H1 (cell line): ENCODE data around the gene CD79A. TPM values are rescaled to one million over a fixed set of nuclear protein-coding genes. Genes with fewer than 3 reads are reported as not detected.

Experiments
- CTCF ChIA-PET: fragments of 300-600 bp; sonication (Branson Sonifier 250); formaldehyde crosslinking; loops from one replicate; lab custom pipeline; 2021; ENCODE audit not compliant: partially characterized antibody; lab: Charles Lee
- POLR2A ChIA-PET: fragments of 300-600 bp; sonication (Branson Sonifier 250); formaldehyde crosslinking; loops from one replicate; lab custom pipeline; 2021; ENCODE audit warnings: inconsistent platforms; ENCODE audit not compliant: partially characterized antibody; lab: Charles Lee
- DNase-seq, 2 experiments: peaks; one replicate each; pipeline versions ENCODE4 v3.0.0 to v3.0.0-alpha.2; 2010 to 2022; ENCODE audit warnings: low spot score in 2 of 2, low read depth in 1 of 2, mixed read lengths in 1 of 2
- FAIRE-seq: peaks from 2 replicates; lab custom pipeline; 2011; peaks lifted over from hg19 to GRCh38; lab: Jason Lieb, UNC
- H2AFZ ChIP-seq: 2 replicates; pipeline ENCODE4 v1.8.1; 2012; ENCODE audit warnings: low read length, inconsistent platforms
- H2AK5ac ChIP-seq: 2 replicates; pipeline ENCODE4 v1.6.1; 2013; ENCODE audit warnings: low read depth, low read length
- H2BK120ac ChIP-seq: replicated peaks from 2 replicates; pipeline ENCODE3; 2013; ENCODE audit warnings: low read depth, low read length, inconsistent platforms
- H2BK12ac ChIP-seq: 2 replicates; pipeline ENCODE4 v1.6.1; 2013; ENCODE audit warnings: low read depth, low read length
- H2BK15ac ChIP-seq: 2 replicates; pipeline ENCODE4 v1.6.1; 2013; ENCODE audit warnings: low read length
- H2BK20ac ChIP-seq: 2 replicates; pipeline ENCODE4 v1.6.1; 2013; ENCODE audit warnings: low read length
- H2BK5ac ChIP-seq: 2 replicates; pipeline ENCODE4 v1.6.1; 2013; ENCODE audit warnings: low read depth, low read length
- H3K14ac ChIP-seq: 2 replicates; pipeline ENCODE4 v1.6.1; 2013; ENCODE audit warnings: inconsistent platforms; ENCODE audit not compliant: insufficient read length
- H3K18ac ChIP-seq: 2 replicates; pipeline ENCODE4 v1.6.1; 2013; ENCODE audit warnings: low read length; ENCODE audit errors: extremely low read depth
- H3K23ac ChIP-seq: 2 replicates; pipeline ENCODE4 v1.6.1; 2013; ENCODE audit warnings: inconsistent platforms; ENCODE audit not compliant: insufficient read length
- H3K23me2 ChIP-seq: 2 replicates; pipeline ENCODE4 v1.6.1; 2013; ENCODE audit warnings: low read depth, low read length
- H3K27ac ChIP-seq: 2 replicates; pipeline ENCODE4 v1.6.1; 2011; ENCODE audit warnings: low read depth, low read length, inconsistent platforms
- H3K27me3 ChIP-seq, 4 experiments: replicated peaks in 1 of 4; 1 replicate in 1 of 4; 2 replicates in 3 of 4; pipeline versions ENCODE4 v1.6.1 to v1.8.1; 2011 to 2013; ENCODE audit warnings: low read length in 3 of 4, mild to moderate bottlenecking in 3 of 4, inconsistent platforms in 2 of 4, mixed read lengths in 2 of 4, moderate library complexity in 1 of 4; ENCODE audit not compliant: control insufficient read depth in 3 of 4, insufficient read depth in 3 of 4; ENCODE audit errors: extremely low read depth in 1 of 4
- H3K36me3 ChIP-seq, 4 experiments: 2 replicates each; pipeline versions ENCODE4 v1.6.1 to v1.8.1; 2011 to 2013; ENCODE audit warnings: mild to moderate bottlenecking in 4 of 4, low read length in 3 of 4, moderate library complexity in 2 of 4, control low read depth in 1 of 4, inconsistent platforms in 1 of 4; ENCODE audit not compliant: insufficient read depth in 4 of 4, control insufficient read depth in 2 of 4
- H3K4ac ChIP-seq: replicated peaks from 2 replicates; pipeline ENCODE3; 2013; ENCODE audit warnings: low read length, low read depth, mixed read lengths, inconsistent platforms; ENCODE audit not compliant: insufficient read length
- H3K4me1 ChIP-seq, 4 experiments: replicated peaks in 1 of 4; 1 replicate in 1 of 4; 2 replicates in 3 of 4; pipeline versions ENCODE4 v1.6.1 to v1.8.1; 2011 to 2013; ENCODE audit warnings: low read length in 3 of 4, inconsistent platforms in 2 of 4, mixed read lengths in 1 of 4; ENCODE audit not compliant: insufficient read depth in 4 of 4, control insufficient read depth in 3 of 4
- H3K4me2 ChIP-seq, 2 experiments: 2 replicates each; pipeline versions ENCODE4 v1.6.1 to v1.8.1; 2011 to 2013; ENCODE audit warnings: low read depth in 2 of 2, low read length in 2 of 2, control low read depth in 1 of 2, inconsistent platforms in 1 of 2, mild to moderate bottlenecking in 1 of 2; ENCODE audit not compliant: insufficient read depth in 1 of 2
- H3K4me3 ChIP-seq, 4 experiments: fragments of 200-600, 300-600 bp in 1 of 4; sonication (generic), shearing (Covaris generic), sonication (Bioruptor Twin) in 1 of 4; 2 replicates each; pipeline versions ENCODE4 v1.5.1 to v1.8.1; 2011 to 2016; ENCODE audit warnings: low read length in 4 of 4, low read depth in 3 of 4, control low read depth in 2 of 4, inconsistent platforms in 2 of 4, mild to moderate bottlenecking in 2 of 4, mixed read lengths in 1 of 4, moderate library complexity in 1 of 4; ENCODE audit not compliant: insufficient read depth in 2 of 4; ENCODE audit errors: extremely low read depth in 1 of 4
- H3K56ac ChIP-seq: replicated peaks from 2 replicates; pipeline ENCODE3; 2013; ENCODE audit warnings: low read depth, mild to moderate bottlenecking, mixed read lengths, low read length, inconsistent platforms; ENCODE audit not compliant: insufficient read length
- H3K79me1 ChIP-seq: 2 replicates; pipeline ENCODE4 v1.6.1; 2013; ENCODE audit warnings: low read depth, low read length, control low read depth
- H3K79me2 ChIP-seq, 2 experiments: 2 replicates each; pipeline versions ENCODE4 v1.6.1 to v1.8.1; 2012 to 2013; ENCODE audit warnings: low read length in 2 of 2, mild to moderate bottlenecking in 2 of 2, inconsistent platforms in 1 of 2; ENCODE audit not compliant: insufficient read depth in 2 of 2, control insufficient read depth in 1 of 2
- H3K9ac ChIP-seq, 4 experiments: replicated peaks in 1 of 4; 1 replicate in 1 of 4; 2 replicates in 3 of 4; pipeline versions ENCODE4 v1.6.1 to v1.8.1; 2011 to 2013; ENCODE audit warnings: low read depth in 3 of 4, low read length in 3 of 4, control low read depth in 2 of 4, mild to moderate bottlenecking in 2 of 4, moderate library complexity in 2 of 4, inconsistent platforms in 1 of 4; ENCODE audit errors: extremely low read depth in 1 of 4
- H3K9me3 ChIP-seq, 2 experiments: 2 replicates each; pipeline versions ENCODE4 v1.6.1 to v1.8.1; 2012 to 2013; ENCODE audit warnings: mild to moderate bottlenecking in 2 of 2, moderate library complexity in 2 of 2, control low read depth in 1 of 2, inconsistent platforms in 1 of 2, low read depth in 1 of 2, low read length in 1 of 2, mixed read lengths in 1 of 2; ENCODE audit not compliant: insufficient read depth in 2 of 2
- H4K20me1 ChIP-seq, 2 experiments: replicated peaks in 1 of 2; 2 replicates each; pipeline versions ENCODE3 to v1.8.1; 2011 to 2013; ENCODE audit warnings: inconsistent platforms in 2 of 2, low read length in 2 of 2, mild to moderate bottlenecking in 1 of 2; ENCODE audit not compliant: insufficient read depth in 2 of 2, control insufficient read depth in 1 of 2
- H4K5ac ChIP-seq: 2 replicates; pipeline ENCODE4 v1.6.1; 2013; ENCODE audit warnings: low read length, low read depth, mixed read lengths, inconsistent platforms; ENCODE audit not compliant: insufficient read length
- H4K8ac ChIP-seq: 2 replicates; pipeline ENCODE4 v1.8.0; 2013; ENCODE audit warnings: mild to moderate bottlenecking, moderate library complexity, low read length, inconsistent platforms; ENCODE audit not compliant: insufficient read depth; ENCODE audit errors: extremely low read depth
- H4K91ac ChIP-seq: replicated peaks from 2 replicates; pipeline ENCODE3; 2013; ENCODE audit warnings: low read length, mixed read lengths, inconsistent platforms; ENCODE audit not compliant: insufficient read length
- EGR1 ChIP-seq: IDR thresholded peaks from 2 replicates; pipeline ENCODE4 v1.6.1; 2011; ENCODE audit warnings: low read depth, low read length, borderline replicate concordance
- EZH2 ChIP-seq: fragments of 200-600 bp; sonication (generic); IDR thresholded peaks from 2 replicates; pipeline ENCODE4 v1.7.1; 2012; ENCODE audit warnings: low read depth, mild to moderate bottlenecking, moderate library complexity, low read length, inconsistent platforms; ENCODE audit not compliant: severe bottlenecking
- PHF8 ChIP-seq: fragments of 200-600 bp; sonication (generic); conservative IDR thresholded peaks from 2 replicates; pipeline ENCODE4 v1.7.1; 2012; ENCODE audit warnings: low read depth, mild to moderate bottlenecking, inconsistent platforms, low read length, moderate library complexity
- RNF2 ChIP-seq: fragments of 200-900, 300-1000 bp; sonication (generic); IDR thresholded peaks from 2 replicates; pipeline ENCODE4 v1.7.1; 2016; ENCODE audit warnings: borderline replicate concordance, low read depth, mild to moderate bottlenecking, antibody characterized with exemption, low read length; ENCODE audit not compliant: poor library complexity, severe bottlenecking; ENCODE audit errors: missing control alignments
- SIN3A ChIP-seq, 2 experiments: IDR thresholded peaks in 1 of 2; conservative IDR thresholded peaks in 1 of 2; 2 replicates each; pipeline ENCODE4 v1.6.1; 2011 to 2012; ENCODE audit warnings: low read length in 2 of 2, improper control_type of control experiment in 1 of 2, low read depth in 1 of 2, mild to moderate bottlenecking in 1 of 2
- SUZ12 ChIP-seq: fragments of 200-600 bp; sonication (generic); IDR thresholded peaks from 2 replicates; pipeline ENCODE4 v1.6.1; 2012; ENCODE audit warnings: mild to moderate bottlenecking, inconsistent platforms, low read length, moderate library complexity, mixed read lengths
- WGBS, 2 experiments: shearing (Covaris generic) in 1 of 2; methylation state at CpG; one replicate each; pipeline versions ENCODE4 v1.1.6 to v1.1.7; 2013 to 2015; ENCODE audit warnings: low lambda C conversion rate in 2 of 2, mixed read lengths in 2 of 2, inconsistent platforms in 1 of 2, low coverage in 1 of 2, missing lambda C conversion rate in 1 of 2; ENCODE audit not compliant: insufficient replicate concordance in 2 of 2, insufficient coverage in 1 of 2, insufficient read length in 1 of 2; ENCODE audit errors: extremely low coverage in 1 of 2, missing lambda C conversion rate in 1 of 2; 5-methylcytosine and 5-hydroxymethylcytosine counted together
- polyA plus RNA-seq, 7 experiments: library from polyadenylated mRNA; depleted of rRNA in 3 of 7; stranded (reverse) in 5 of 7; unstranded in 2 of 7; fragments of >200 nt in 5 of 7; fragments of 200-250 nt in 2 of 7; gene quantifications; 1 replicate in 5 of 7; 2 replicates in 1 of 7; 4 replicates in 1 of 7; pipeline versions ENCODE4 v1.2.1 to v1.2.3, GENCODE V29; 2011 to 2013; ENCODE audit warnings: missing spikeins in 2 of 7, mixed read lengths in 2 of 7
- total RNA-seq: library from RNA; stranded (reverse); fragmentation: NEBNext Ultra II Directional; extraction: Animal tissue kit (Norgen Biotek cat#: 25700); gene quantifications from 2 replicates; pipeline ENCODE4 v1.2.1, GENCODE V29; 2021

The CD79A gene
- total and polyA plus RNA-seq, 2 of the 8 experiments (the other 6 are each of a cell fraction or from before 2014, with no cell fraction given): 0.54 to 0.77 TPM

- no peak overlapping the region for H3K18ac ChIP-seq
- no peak overlapping the region for H3K14ac ChIP-seq
- DNase-seq (no peak), FAIRE-seq (no peak)
- 0 out of 2 replicates have a peak overlapping the region, but pooled peaks have one; percentile 53 for H2AK5ac ChIP-seq
- H3K4me3 ChIP-seq: peak overlapping the region in 1 of 4 experiments; percentile 52; a peak in 3 of 8 replicates
- peaks cover 0 to 23% (median 5%) of the 10 kb centered on the region in 4 experiments; a peak in 5 of 7 replicates for H3K4me1 ChIP-seq
- H2BK20ac ChIP-seq: peak overlapping the region; percentile 9; the same call in 1 of the 2 replicates
- CTCF ChIA-PET: no interaction called here
- H2BK120ac ChIP-seq: no peak overlapping the region
- 0 out of 2 replicates have a peak overlapping the region, but pooled peaks have one; percentile 50 for H2BK12ac ChIP-seq
- no peak overlapping the region for H3K27ac ChIP-seq
- 16% methylated on average over 17 of the region's 21 CpGs; no CpG with 5 or more reads in 1 of the 2 experiments for WGBS, 2 experiments
- H3K56ac ChIP-seq: no peak overlapping the region
- no peak overlapping the region for H3K23ac ChIP-seq
- H3K9me3 ChIP-seq: no peaks in the 10 kb centered on the region
- no peaks in the 10 kb centered on the region for H3K36me3 ChIP-seq
- TF ChIP-seq SUZ12 (peak; percentile 45), EGR1 (0 out of 2 replicates have a peak, but pooled peaks have one; percentile 46), RNF2 (peak; percentile 11), PHF8 (no peak), SIN3A (conservative IDR thresholded peaks at IDR 0.05 in 1 of 2, IDR thresholded peaks at IDR 0.05 in 1 of 2; ENCODE audit: low read depth in 1 of 2, low read length in 2 of 2) (no peak), EZH2 (peak; percentile 55)
- H3K4me2 ChIP-seq: peak overlapping the region; percentile 54 to 87
- no peak overlapping the region for H2BK5ac ChIP-seq
- peaks cover 18% of the 10 kb centered on the region for H3K23me2 ChIP-seq
- H3K27me3 ChIP-seq: peaks cover 57 to 94% (median 91%) of the 10 kb centered on the region in 4 experiments
- H4K20me1 ChIP-seq: peaks cover 9 to 43% of the 10 kb centered on the region in 2 experiments
- no peak overlapping the region for H2BK15ac ChIP-seq
- no peak overlapping the region for H4K8ac ChIP-seq
- POLR2A ChIA-PET: interaction anchor here (2.9 kb wide), 1 partner anchor 13 kb away, joined by 20 read pairs; no protein-coding TSS in a partner anchor
- H3K79me1 ChIP-seq: peaks cover 2% of the 10 kb centered on the region
- H3K9ac ChIP-seq: no peak overlapping the region
- H4K91ac ChIP-seq: no peak overlapping the region
- no peak overlapping the region for H4K5ac ChIP-seq
- no peak overlapping the region for H3K4ac ChIP-seq
- H3K79me2 ChIP-seq: no peaks in the 10 kb centered on the region
- no peak overlapping the region for H2AFZ ChIP-seq
Observed at GRCh38 chr19:41913538-41914423, 36.7 kb downstream of the CD79A start.
